HG03064 (cell line): ENCODE data around the gene BMERB1.
"Not testable (repeated sequence)": the region's sequence is repeated elsewhere in the genome, so short reads cannot be mapped to it uniquely, and the experiment has no call there.

Source experiments
- ATAC-seq: cut with Tn5 transposase; IDR thresholded peaks from one replicate; pipeline ENCODE4 v1.9.1; 2021; ENCODE audit warnings: low read depth; ENCODE audit not compliant: unreplicated experiment

BMERB1 gene

DNA sequence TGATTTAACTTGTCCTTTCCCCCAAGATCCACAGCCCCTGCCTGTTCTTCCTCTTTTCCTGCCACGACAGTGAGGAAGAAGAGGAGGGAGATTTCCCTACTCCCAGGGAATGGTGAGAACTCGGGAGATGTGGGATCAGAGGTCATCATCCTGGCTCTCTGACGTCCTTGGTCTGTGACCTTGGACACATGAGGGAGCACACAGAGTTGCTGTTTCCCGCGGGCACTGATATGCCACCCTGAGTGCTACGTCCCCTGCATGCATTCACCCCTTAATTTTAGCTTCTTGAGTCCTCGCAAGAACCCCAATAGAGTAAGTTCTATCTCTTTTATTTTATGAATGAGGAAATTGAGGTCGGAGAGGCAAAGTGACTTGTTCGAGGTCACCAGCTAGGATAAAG, 85.4 kb downstream of the BMERB1 start:
- ATAC-seq: no peak

DNA sequence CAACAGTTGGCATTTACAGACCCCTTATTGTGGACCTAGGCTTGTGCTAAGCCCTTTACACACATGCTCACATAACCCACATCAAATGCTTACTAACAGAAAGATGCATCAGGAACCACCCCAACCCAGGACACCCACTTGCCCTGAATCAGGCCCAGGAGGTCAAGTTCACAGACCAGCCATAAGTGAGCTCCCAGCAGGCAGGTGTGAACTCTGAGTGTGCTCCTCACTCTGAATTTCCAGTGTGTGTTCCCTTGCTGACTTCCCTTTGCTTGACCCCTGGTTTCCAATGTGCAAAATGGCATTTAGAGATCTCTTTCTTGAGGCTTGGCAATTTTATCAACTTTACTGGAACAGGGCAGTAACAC, 87.0 kb downstream of the BMERB1 start:
- no peak for ATAC-seq

DNA sequence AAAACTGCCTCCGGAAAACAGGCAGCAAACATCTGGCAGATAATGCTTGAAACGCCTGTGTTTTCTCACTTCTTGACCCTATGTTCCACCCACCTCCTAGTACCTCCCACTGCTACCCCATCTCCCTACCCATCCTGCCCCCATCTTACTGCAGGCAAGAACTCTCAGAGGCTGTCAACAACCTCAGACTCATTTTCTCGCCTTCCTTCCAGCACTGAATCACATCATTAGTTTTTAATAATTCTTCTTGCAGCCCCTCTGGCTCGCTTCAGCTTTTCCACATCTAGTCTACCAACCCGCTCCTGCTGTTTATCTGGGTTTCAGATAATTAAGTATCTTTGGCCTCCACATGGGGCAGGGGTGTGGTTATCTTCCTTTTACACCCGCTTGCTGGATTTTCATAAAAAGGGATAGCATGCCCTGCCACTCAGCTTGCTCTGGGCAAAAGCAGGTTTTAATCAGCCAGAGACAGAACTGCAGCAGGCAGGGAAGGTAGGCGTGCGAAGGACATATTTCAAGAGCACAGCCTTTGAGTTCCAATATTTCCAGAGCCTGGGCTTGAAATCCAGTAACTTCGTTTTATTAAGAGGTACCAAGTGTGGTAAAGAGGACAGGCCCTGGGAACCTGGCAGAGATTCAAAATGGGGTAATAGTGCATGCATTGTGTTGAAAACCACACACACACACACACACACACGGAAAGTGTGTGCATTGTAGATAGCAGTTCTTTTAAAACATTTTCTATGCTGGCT, 87.5 kb downstream of the BMERB1 start:
- no peak for ATAC-seq

DNA sequence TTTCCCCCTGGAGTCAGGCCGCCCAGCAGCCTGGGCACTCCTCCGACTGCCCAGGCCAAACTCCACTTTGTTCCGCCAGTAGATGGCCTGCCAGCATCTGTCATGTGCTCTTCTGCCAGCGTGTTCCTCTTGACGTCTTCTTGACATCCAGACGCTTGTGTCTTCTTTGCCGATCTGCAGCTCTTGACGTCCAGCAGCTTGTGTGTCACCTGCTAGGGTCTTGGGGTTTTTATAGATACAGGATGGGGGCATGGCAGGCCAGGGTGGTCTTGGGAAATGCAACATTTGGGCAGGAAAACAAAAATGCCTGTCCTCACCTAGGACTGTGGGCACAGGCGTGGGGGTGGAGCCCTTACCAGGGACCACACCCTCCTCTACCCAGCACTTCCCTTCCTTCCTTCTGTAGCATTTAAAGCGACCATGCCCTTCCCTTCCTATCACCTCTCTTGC, 88.7 kb downstream of the BMERB1 start:
- ATAC-seq: no peak

DNA sequence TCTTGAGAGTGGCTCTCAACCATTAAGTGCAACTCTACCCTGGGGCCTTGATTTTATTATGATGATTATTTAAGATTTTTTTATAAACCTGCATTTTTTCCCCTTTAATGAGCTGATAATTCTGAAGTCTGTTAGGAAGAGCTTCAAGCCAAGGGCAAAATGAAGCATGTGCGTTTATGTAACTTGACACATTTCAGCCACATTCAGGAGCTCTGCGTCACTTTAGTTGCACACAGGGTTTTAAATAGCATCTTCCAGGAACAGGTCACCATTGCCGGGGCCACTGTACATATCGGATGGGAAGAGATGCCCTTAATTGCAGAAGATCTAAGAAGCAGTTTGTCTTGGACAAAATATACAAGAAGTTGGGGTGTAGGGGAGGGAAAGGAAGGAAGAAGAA, 89.6 kb downstream of the BMERB1 start:
- ATAC-seq: no peak

DNA sequence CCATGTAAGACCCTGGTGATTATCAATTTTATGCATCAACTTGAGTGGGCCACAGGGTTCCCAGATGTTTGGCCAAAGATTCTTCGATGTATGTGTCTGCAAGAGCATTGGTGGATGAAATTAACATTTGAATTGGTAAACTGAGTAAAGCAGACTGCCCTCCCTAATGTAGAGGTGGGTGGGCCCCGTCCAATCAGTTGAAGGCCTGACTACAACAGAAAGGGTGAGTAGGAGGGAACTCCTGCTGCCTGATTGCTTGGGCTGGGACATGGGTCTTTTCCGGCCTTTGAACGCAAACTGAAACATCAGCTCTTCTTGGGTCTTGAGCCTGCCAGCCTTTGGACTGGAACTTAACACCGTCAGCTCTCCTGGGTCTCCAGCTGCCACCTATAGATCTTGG, 90.6 kb downstream of the BMERB1 start:
- ATAC-seq: no peak

DNA sequence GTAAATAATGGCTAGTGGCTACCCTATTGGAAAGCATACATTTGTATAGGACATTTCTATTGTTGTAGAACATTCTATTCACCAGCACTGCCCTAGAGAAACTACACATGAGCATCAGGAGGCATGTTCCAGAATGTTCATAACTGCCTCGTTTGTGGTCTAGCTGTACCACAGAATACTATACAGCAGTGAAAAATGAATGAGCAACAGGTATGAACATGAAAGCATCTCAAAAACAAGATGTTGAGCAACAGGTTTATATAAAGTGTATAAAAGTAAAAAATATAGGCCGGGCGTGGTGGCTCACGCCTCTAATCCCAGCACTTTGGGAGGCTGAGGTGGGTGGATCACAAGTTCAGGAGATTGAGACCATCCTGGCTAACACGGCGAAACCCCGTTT, 91.7 kb downstream of the BMERB1 start:
- ATAC-seq: no peak

DNA sequence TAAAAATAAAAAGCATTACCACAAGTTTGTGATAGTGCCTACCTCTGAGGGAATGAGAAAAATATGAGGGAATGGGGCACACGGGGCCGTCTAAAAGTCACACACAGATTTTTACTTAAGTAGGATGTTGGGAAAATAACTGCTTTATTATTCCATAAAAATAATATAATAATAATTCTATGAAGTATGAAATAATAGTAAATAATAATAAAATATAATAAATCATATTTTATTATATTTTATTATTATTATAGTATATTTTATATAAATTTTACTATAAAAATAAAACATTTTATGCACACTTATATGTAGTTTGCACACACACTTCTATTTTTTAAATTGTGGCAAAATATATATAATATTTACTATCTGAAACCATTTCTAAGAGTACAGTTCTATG, 92.3 kb downstream of the BMERB1 start:
- ATAC-seq: no peak

DNA sequence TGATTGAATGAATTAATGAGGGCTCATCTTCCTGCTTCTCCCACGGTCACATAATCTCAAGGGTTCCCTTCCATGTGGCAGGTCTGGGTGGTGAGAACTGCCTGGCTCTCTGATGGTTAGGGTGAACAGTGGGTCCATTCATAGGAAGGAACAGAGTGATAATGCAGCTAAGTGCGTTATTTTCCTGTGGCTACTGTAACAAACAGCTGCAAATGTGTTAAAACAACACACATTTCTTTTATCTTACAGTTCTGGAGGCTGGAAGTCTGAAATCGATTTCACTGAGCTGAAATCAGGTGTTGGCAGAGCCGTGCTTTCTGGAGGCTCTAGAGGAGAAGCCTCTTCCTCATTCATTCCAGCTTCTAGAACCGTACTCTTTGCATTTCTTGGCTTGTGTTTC, 95.3 kb downstream of the BMERB1 start:
- no peak for ATAC-seq

DNA sequence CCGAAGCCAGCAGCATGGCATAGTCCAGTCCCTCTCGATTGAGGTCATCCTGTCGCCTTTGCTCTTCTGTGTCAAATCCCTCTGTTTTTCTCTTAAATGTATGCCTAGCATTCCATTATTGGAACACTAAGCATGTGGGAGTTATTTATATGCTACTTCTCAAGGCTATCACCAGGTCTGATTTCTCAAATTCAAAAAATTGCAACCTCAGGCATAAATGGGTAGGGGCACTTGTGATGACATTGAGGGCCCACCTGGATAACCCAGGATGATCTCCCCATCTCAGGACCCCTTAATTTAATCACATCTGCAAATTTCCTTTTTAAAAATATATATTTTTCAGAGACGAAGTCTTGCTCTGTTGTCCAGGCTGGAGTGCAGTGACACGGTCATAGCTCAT, 95.7 kb downstream of the BMERB1 start:
- ATAC-seq: no peak

DNA sequence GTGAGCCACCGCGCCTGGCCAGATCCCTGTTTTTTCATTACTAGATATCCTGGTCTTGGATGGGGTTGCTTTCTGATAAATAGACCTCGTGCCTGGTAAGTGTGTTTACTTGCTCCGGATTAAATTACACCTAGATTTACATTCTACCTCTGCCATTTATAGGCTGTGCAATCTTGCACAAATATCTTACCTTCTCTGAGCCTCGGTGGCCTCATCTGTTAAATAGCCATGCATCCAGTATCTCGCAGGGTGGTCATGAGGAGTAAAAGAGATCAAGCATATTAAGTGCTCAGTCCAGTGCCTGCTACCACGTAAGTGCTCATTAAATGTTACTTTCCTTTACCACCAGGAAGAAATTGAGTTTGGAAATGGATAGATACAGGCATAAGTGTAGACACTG, 98.4 kb downstream of the BMERB1 start:
- ATAC-seq: no peak

DNA sequence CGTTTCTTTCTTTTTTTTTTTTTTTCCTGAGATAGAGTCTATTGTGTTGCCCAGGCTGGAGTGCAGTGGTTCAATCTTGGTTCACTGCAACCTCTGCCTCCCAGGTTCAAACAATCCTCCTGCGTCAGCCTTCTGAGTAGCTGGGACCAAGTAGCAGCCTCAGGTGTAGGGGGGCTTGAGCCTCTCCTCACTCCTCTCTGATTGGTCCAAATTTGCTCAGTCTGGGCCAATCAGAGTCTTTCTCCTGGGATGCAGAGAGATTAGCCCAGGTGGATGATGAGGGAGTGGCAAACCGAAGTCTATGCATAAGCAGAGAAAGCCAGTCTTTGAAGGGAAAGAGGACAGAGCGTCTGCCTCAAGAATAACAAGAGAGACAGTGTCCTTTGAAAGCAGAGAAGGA, 99.0 kb downstream of the BMERB1 start:
- no peak for ATAC-seq

DNA sequence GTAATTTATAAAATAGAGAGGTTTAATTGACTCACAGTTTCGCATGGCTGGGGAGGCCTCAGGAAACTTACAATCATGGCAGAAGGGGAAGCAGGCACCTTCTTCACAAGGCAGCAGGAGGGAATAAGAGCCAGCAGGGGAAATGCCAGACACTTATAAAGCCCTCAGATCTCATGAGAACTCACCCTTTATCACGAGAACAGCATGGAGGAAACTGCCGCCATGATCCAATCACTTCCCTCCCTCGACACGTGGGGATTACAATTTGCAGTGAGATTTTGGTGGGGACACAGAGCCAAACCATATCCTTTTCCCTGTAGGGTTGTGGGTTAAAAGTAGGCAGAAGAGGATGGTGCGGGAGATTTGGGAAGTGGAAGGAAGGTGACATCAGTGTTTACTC, 101.4 kb downstream of the BMERB1 start:
- no peak for ATAC-seq

DNA sequence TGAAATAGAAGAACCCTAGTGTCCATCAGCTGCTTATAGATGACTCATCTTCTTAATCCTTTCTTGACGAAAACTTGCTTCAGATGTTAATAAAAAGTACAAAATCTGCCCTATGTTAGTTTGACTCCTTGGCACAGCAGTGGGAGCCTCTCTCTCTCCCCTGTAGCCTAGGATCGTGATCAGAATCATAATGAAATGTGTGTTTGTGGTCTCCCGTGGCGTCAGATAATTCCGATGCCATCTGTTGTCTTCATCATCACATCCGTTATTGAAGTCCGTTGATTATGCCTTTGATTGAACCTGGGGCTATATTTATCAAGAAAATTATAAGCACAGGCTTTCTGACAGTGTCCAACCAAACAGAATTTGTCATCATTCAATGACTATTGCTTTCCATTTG, 102.5 kb downstream of the BMERB1 start:
- no peak for ATAC-seq

DNA sequence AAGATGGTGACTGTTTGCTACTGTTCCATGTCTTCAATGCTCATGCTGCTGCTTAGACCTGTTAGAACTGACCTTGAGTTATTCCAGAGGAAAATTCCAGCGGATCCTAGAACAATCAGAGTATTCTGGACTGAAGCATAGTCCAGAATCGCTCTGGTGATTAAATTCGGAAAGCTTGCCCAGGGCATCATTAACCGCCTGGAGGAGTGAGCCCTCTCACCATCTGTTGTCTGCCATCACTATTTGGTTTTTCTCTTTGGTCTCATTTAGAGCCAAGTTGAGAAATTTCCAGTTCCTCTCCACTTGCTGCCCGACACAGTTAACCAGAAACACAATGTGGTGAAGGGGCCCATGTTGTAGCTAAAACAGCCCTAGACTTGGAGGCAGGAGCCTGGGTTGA, 104.1 kb downstream of the BMERB1 start:
- ATAC-seq: no peak

DNA sequence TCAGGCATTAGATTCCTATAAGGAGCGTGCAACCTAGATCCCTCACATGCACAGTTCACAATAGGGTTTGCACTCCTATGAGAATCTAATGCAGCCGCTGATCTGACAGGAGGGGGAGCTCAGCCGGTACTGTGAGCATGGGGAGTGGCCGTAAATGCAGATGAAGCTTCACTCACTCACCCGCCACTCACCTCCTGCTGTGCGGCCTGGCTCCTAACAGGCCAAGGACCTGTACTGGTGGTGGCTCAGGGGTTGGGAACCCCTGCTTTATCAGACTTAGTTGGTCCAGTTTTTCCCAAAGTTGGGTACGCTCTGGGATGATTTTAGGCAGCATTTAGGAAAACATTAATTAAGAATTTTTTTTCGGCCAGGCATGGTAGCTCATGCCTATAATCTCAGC, 104.8 kb downstream of the BMERB1 start:
- no peak for ATAC-seq

DNA sequence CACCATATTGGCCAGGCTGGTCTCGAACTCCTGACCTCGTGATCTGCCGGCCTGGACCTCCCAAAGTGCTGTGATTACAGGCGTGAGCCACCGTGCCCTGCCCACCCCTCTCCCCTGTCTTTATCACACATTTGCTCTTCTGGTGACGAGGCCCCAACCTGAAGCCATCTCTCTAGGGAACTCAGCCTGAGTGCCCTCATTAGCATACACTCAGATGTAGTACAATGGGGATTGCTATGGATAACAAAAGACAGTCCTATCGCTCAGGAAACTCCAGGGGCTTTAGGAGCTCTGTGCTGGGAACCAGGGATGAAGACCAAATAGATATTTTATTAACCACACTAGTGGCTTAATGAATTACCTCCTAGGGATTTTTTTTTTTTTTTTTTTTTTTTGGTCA, 107.9 kb downstream of the BMERB1 start:
- no peak for ATAC-seq

DNA sequence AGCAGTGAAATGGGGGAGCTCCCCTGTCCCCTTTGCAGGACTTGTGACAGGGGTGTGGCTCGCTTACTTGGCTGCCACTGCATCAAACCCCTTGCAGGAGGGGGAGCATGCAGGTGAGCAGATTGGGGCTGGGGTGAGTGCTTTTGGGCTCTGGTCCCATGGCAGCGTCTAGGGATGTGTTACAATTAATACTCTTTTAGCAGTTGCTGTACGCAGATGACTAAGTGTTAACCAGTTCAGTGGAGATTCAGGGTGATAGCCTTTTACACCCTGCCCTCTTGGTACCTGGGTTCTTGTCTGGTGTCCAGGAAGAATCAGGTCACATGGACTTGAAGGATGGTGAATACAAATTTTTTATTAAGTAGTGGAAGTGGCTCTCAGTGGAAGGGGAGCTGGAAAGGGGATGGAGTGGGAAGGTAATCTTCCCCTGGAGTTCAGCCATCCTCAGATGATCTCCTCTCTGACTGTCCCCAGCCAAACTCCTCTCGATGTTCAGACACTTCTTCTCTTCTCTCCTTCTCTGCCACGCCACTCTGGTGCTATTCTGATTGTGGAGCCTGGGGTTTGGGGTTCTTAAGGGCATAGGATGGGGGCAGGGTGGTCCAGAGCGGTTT, 108.5 kb downstream of the BMERB1 start:
- ATAC-seq: no peak

DNA sequence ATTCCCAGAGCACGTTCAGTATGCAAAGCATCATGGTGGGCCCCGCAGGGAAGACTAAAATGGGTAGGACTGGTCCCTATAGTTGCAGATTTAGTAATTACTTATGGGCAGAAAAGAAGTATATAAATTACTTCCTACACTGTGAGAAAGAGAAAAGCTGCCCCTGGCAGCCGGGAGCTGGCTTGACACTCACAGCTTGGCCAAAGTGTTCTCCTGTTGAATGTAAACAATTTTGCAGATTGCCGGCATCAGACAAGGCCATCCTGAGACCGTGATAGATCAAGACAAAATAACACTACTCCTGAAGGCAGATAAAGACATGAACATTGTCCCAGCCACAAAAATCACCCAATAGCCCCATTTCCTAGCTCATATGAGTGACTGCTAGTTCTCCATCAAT, 110.0 kb downstream of the BMERB1 start:
- ATAC-seq: no peak

DNA sequence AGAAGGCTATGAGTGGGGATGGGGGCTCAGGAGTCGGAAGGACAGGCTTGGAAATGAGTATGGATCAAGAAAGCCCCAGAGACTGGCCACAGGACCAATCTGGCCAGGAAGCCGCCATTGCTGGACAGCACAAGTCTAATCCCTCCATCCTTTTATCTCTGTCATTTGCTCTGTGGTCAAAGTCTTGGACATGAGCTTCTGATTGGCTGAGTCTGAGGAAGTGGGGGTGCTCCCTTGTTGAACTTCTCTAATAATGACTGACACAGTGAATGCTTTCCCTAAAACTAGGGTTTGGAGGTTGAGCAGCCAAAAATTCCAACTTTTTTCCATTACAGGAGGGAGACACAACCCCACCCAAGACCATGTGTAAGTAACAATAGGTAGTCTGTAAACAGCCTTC, 111.2 kb downstream of the BMERB1 start:
- ATAC-seq: no peak

DNA sequence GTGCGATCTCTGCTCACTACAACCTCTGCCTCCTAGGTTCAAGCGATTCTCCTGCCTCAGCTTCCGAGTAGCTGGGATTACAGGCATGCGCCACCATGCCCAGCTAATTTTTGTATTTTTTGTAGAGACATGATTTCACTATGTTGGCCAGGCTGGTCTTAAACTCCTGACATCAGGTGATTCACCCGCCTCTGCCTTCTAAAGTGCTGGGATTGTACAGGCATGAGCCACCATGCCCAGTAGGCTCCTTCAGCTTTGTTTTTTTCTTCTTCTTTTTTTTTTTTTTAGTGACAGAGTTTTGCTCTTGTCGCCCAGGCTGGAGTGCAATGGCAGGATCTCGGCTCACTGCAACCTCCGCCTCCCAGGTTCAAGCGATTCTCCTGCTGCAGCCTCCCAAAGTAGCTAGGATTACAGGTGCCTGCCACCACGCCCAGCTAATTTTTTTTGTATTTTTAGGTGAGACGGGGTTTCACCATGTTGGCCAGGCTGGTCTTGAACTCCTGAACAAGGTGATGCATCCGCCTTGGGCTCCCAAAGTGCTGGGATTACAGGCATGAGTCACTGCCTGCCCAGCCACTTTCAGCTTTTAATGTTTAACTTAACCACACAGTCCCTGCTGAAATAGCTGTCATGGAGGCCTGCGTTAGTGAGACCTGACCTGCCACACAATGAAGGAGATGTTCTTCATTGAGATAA, 112.8 kb downstream of the BMERB1 start:
- not testable (repeated sequence) for ATAC-seq

DNA sequence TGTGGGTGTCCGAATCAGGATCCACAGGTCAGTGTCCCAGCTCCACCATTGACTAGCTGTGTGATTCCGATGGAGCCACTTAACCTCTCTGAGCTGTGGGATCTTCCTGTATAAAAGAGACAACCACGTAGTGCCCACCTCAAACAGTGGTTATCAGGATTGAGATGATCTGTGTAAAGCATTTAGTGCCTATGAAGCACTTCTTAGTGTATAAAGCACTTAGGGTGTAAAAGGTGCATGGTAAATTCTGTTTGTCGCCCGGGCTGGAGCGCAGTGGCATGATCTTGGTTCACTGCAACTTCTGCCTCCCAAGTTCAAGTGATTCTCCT, 113.3 kb downstream of the BMERB1 start:
- no peak for ATAC-seq
